Measurements from ENCODE around the gene NAGPA.

The NAGPA gene

GRCh38 chr16:5044011-5044540 lies 10.3 kb upstream of the NAGPA start:
- H3K36me3 Mint-ChIP-seq: peaks cover 6% of the 10 kb centered on the region
- H3K27ac Mint-ChIP-seq: no peak overlapping the region
- no peaks in the 10 kb centered on the region for H3K27me3 Mint-ChIP-seq
- no peaks in the 10 kb centered on the region for H3K4me1 Mint-ChIP-seq (ENCODE audit: low read depth)
- H3K4me3 Mint-ChIP-seq: no peak overlapping the region
- no peaks in the 10 kb centered on the region for H3K9me3 Mint-ChIP-seq (ENCODE audit: low read depth)

GRCh38 chr16:5042574-5043171 lies 8.9 kb upstream of the NAGPA start:
- Mint-ChIP-seq H3K4me3 (no peak overlapping the region), H3K36me3 (peaks cover 3% of the 10 kb centered on the region), H3K9me3 (ENCODE audit: low read depth) (no peaks in the 10 kb centered on the region), H3K27me3 (no peaks in the 10 kb centered on the region), H3K27ac (no peak overlapping the region), H3K4me1 (ENCODE audit: low read depth) (no peaks in the 10 kb centered on the region)

GRCh38 chr16:5041600-5042133 lies 7.9 kb upstream of the NAGPA start:
- Mint-ChIP-seq H3K4me1 (ENCODE audit: low read depth) (no peaks in the 10 kb centered on the region), H3K9me3 (ENCODE audit: low read depth) (no peaks in the 10 kb centered on the region), H3K27ac (no peak overlapping the region), H3K27me3 (no peaks in the 10 kb centered on the region), H3K4me3 (no peak overlapping the region), H3K36me3 (no peaks in the 10 kb centered on the region)

- H3K27ac Mint-ChIP-seq: no peak overlapping the region
Observed at GRCh38 chr16:5040451-5040850, 6.7 kb upstream of the NAGPA start.

GRCh38 chr16:5036228-5037156 lies 2.8 kb upstream of the NAGPA start:
- Mint-ChIP-seq H3K4me3 (no peak overlapping the region), H3K27me3 (no peaks in the 10 kb centered on the region)

More at GRCh38 chr16:5040451-5040850, 6.7 kb upstream of the NAGPA start:
- Mint-ChIP-seq H3K27me3 (no peaks in the 10 kb centered on the region), H3K36me3 (no peaks in the 10 kb centered on the region), H3K9me3 (ENCODE audit: low read depth) (no peaks in the 10 kb centered on the region), H3K4me1 (ENCODE audit: low read depth) (no peaks in the 10 kb centered on the region), H3K4me3 (no peak overlapping the region)

GRCh38 chr16:5035909-5036227 lies 2.1 kb upstream of the NAGPA start:
- Mint-ChIP-seq H3K27me3 (no peaks in the 10 kb centered on the region), H3K4me3 (no peak overlapping the region), H3K4me1 (ENCODE audit: low read depth) (peaks cover 19% of the 10 kb centered on the region), H3K27ac (no peak overlapping the region), H3K36me3 (no peaks in the 10 kb centered on the region), H3K9me3 (ENCODE audit: low read depth) (no peaks in the 10 kb centered on the region)

More at GRCh38 chr16:5036228-5037156, 2.8 kb upstream of the NAGPA start:
- Mint-ChIP-seq H3K4me1 (ENCODE audit: low read depth) (peaks cover 19% of the 10 kb centered on the region), H3K27ac (no peak overlapping the region), H3K9me3 (ENCODE audit: low read depth) (no peaks in the 10 kb centered on the region), H3K36me3 (no peaks in the 10 kb centered on the region)

GRCh38 chr16:5034167-5034523 lies 410 bp upstream of the NAGPA start:
- Mint-ChIP-seq H3K36me3 (no peaks in the 10 kb centered on the region), H3K9me3 (ENCODE audit: low read depth) (no peaks in the 10 kb centered on the region), H3K4me3 (peak overlapping the region; percentile 87), H3K4me1 (ENCODE audit: low read depth) (peaks cover 19% of the 10 kb centered on the region), H3K27ac (peak overlapping the region; percentile 87), H3K27me3 (no peaks in the 10 kb centered on the region)

GRCh38 chr16:5032748-5033167 lies 977 bp downstream of the NAGPA start:
- peaks cover 19% of the 10 kb centered on the region for H3K4me1 Mint-ChIP-seq (ENCODE audit: low read depth)
- H3K4me3 Mint-ChIP-seq: peak overlapping the region; percentile 87
- H3K27me3 Mint-ChIP-seq: no peaks in the 10 kb centered on the region
- no peaks in the 10 kb centered on the region for H3K36me3 Mint-ChIP-seq
- H3K9me3 Mint-ChIP-seq (ENCODE audit: low read depth): no peaks in the 10 kb centered on the region
- peak overlapping the region; percentile 9 for H3K27ac Mint-ChIP-seq

- Mint-ChIP-seq H3K27ac (no peak overlapping the region), H3K36me3 (no peaks in the 10 kb centered on the region), H3K4me3 (peak overlapping the region; percentile 46), H3K4me1 (ENCODE audit: low read depth) (peaks cover 19% of the 10 kb centered on the region), H3K27me3 (no peaks in the 10 kb centered on the region), H3K9me3 (ENCODE audit: low read depth) (no peaks in the 10 kb centered on the region)
Observed at GRCh38 chr16:5031601-5032000, 2.1 kb downstream of the NAGPA start.

- no peaks in the 10 kb centered on the region for H3K27me3 Mint-ChIP-seq
- no peaks in the 10 kb centered on the region for H3K9me3 Mint-ChIP-seq (ENCODE audit: low read depth)
- H3K27ac Mint-ChIP-seq: no peak overlapping the region
- no peaks in the 10 kb centered on the region for H3K36me3 Mint-ChIP-seq
- no peak overlapping the region for H3K4me3 Mint-ChIP-seq
- peaks cover 19% of the 10 kb centered on the region for H3K4me1 Mint-ChIP-seq (ENCODE audit: low read depth)
Observed at GRCh38 chr16:5030251-5030870, 3.4 kb downstream of the NAGPA start.

GRCh38 chr16:5028950-5029475 lies 4.7 kb downstream of the NAGPA start:
- Mint-ChIP-seq H3K27me3 (no peaks in the 10 kb centered on the region), H3K4me1 (ENCODE audit: low read depth) (peaks cover 12% of the 10 kb centered on the region), H3K4me3 (no peak overlapping the region), H3K27ac (no peak overlapping the region), H3K9me3 (ENCODE audit: low read depth) (no peaks in the 10 kb centered on the region), H3K36me3 (no peaks in the 10 kb centered on the region)

GRCh38 chr16:5027575-5028235 lies 6.0 kb downstream of the NAGPA start:
- Mint-ChIP-seq H3K4me3 (no peak overlapping the region), H3K4me1 (ENCODE audit: low read depth) (peaks cover 7% of the 10 kb centered on the region), H3K36me3 (no peaks in the 10 kb centered on the region), H3K9me3 (ENCODE audit: low read depth) (no peaks in the 10 kb centered on the region), H3K27me3 (no peaks in the 10 kb centered on the region), H3K27ac (no peak overlapping the region)

GRCh38 chr16:5027086-5027485 lies 6.6 kb downstream of the NAGPA start:
- H3K27ac Mint-ChIP-seq: no peak overlapping the region
- H3K27me3 Mint-ChIP-seq: no peaks in the 10 kb centered on the region
- no peaks in the 10 kb centered on the region for H3K9me3 Mint-ChIP-seq (ENCODE audit: low read depth)
- H3K4me3 Mint-ChIP-seq: no peak overlapping the region
- H3K36me3 Mint-ChIP-seq: no peaks in the 10 kb centered on the region
- peaks cover 3% of the 10 kb centered on the region for H3K4me1 Mint-ChIP-seq (ENCODE audit: low read depth)

- Mint-ChIP-seq H3K27me3 (no peaks in the 10 kb centered on the region), H3K9me3 (ENCODE audit: low read depth) (no peaks in the 10 kb centered on the region), H3K36me3 (no peaks in the 10 kb centered on the region), H3K4me3 (no peak overlapping the region), H3K4me1 (ENCODE audit: low read depth) (no peaks in the 10 kb centered on the region), H3K27ac (no peak overlapping the region)
Observed at GRCh38 chr16:5026664-5027063, 7.1 kb downstream of the NAGPA start.
